NT2/D1 (cell line): ENCODE results near the gene TPPP3.

ENCODE experiments used
- SUZ12 ChIP-seq: IDR thresholded peaks from 2 replicates; pipeline ENCODE4 v1.6.1; 2011; ENCODE audit not compliant: insufficient read length, insufficient read depth; ENCODE audit errors: extremely low read depth
- ZNF274 ChIP-seq: IDR thresholded peaks from 2 replicates; pipeline ENCODE4 v1.6.1; 2011; ENCODE audit warnings: mild to moderate bottlenecking, low read depth, low read length

DNA sequence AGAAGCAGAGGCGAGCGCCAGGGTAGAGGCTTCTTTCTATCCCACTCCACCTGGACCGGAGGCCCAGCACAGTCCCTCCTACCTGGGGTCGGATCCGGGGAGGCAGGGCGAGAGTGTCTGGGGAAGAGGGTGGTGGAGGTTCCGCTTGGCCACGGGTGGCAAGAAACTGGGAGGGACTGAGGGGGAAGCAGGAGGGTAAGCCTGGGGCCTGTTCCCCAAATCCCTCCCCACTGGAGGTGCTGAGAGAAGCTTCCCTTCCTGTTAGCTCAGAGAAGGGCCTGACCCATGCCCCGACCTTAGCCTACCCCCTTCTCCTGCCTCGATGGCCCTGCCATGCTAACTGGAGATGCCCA lies 1.8 kb upstream of the TPPP3 start:
- TF ChIP-seq ZNF274 (no peak), SUZ12 (no peak)
